Parathyroid adenoma (tissue), 2 donors: ENCODE data around the gene MEPE.

Source experiments
- H2AFZ ChIP-seq: fragments of 300-600 bp; sonication (generic); one replicate; pipeline ENCODE4 v1.7.0; 2017; ENCODE audit warnings: antibody characterized with exemption, mild to moderate bottlenecking
- H3K27ac ChIP-seq: fragments of 300-600 bp; sonication (generic); one replicate; pipeline ENCODE4 v1.7.0; 2017
- H3K27me3 ChIP-seq: fragments of 300-600 bp; sonication (generic); one replicate; pipeline ENCODE4 v1.7.0; 2017; ENCODE audit warnings: low read length; ENCODE audit not compliant: control insufficient read depth, insufficient read depth
- H3K36me3 ChIP-seq: fragments of 300-600 bp; sonication (generic); one replicate; pipeline ENCODE4 v1.7.0; 2017; ENCODE audit warnings: low read length; ENCODE audit not compliant: control insufficient read depth, insufficient read depth
- H3K4me1 ChIP-seq: fragments of 300-600 bp; sonication (generic); one replicate; pipeline ENCODE4 v1.7.0; 2017; ENCODE audit warnings: control low read depth
- H3K4me2 ChIP-seq: fragments of 300-600 bp; sonication (generic); one replicate; pipeline ENCODE4 v1.7.0; 2017; ENCODE audit warnings: low read length
- H3K4me3 ChIP-seq: fragments of 300-600 bp; sonication (generic); one replicate; pipeline ENCODE4 v1.7.0; 2017; ENCODE audit warnings: low read depth, low read length
- H3K79me2 ChIP-seq: fragments of 300-600 bp; sonication (generic); one replicate; pipeline ENCODE4 v1.7.0; 2017; ENCODE audit warnings: control low read depth
- H3K9ac ChIP-seq: fragments of 300-600 bp; sonication (generic); one replicate; pipeline ENCODE4 v1.7.0; 2017; ENCODE audit warnings: mild to moderate bottlenecking
- H3K9me3 ChIP-seq: fragments of 300-600 bp; sonication (generic); one replicate; pipeline ENCODE4 v1.7.0; 2017; ENCODE audit warnings: low read length; ENCODE audit not compliant: control insufficient read depth
- CTCF ChIP-seq: fragments of 300-600 bp; sonication (generic); IDR thresholded peaks from one replicate; pipeline ENCODE4 v1.7.0; 2017; ENCODE audit warnings: antibody characterized with exemption, mild to moderate bottlenecking
- donor health status: primary hyperparathyroidism.

Gene MEPE

GRCh38 chr4:87807402-87807801 lies 25.4 kb upstream of the MEPE start:
- no peaks in the 10 kb centered on the region for H3K79me2 ChIP-seq
- no peaks in the 10 kb centered on the region for H3K9me3 ChIP-seq
- no peak overlapping the region for H3K4me2 ChIP-seq
- no peak for TF ChIP-seq CTCF
- H2AFZ ChIP-seq = no peak overlapping the region
- no peak overlapping the region for H3K27ac ChIP-seq
- H3K9ac ChIP-seq = no peak overlapping the region
- no peaks in the 10 kb centered on the region for H3K4me1 ChIP-seq
- H3K27me3 ChIP-seq = no peaks in the 10 kb centered on the region
- H3K36me3 ChIP-seq = no peaks in the 10 kb centered on the region
- H3K4me3 ChIP-seq = no peak overlapping the region

- Histone ChIP-seq H3K9ac (no peak overlapping the region), H3K27ac (no peak overlapping the region), H3K4me1 (no peaks in the 10 kb centered on the region), H3K9me3 (no peaks in the 10 kb centered on the region), H3K79me2 (no peaks in the 10 kb centered on the region), H3K27me3 (no peaks in the 10 kb centered on the region), H3K4me2 (no peak overlapping the region), H3K4me3 (no peak overlapping the region), H3K36me3 (no peaks in the 10 kb centered on the region), H2AFZ (no peak overlapping the region)
- TF ChIP-seq CTCF = no peak
Observed at GRCh38 chr4:87811977-87812376, 20.8 kb upstream of the MEPE start.

- Histone ChIP-seq H2AFZ (no peak overlapping the region), H3K9me3 (no peaks in the 10 kb centered on the region), H3K4me2 (no peak overlapping the region), H3K4me3 (no peak overlapping the region), H3K79me2 (no peaks in the 10 kb centered on the region), H3K27ac (no peak overlapping the region), H3K36me3 (no peaks in the 10 kb centered on the region), H3K27me3 (no peaks in the 10 kb centered on the region), H3K4me1 (no peaks in the 10 kb centered on the region), H3K9ac (no peak overlapping the region)
- TF ChIP-seq CTCF = no peak
Observed at GRCh38 chr4:87819281-87819919, 13.4 kb upstream of the MEPE start.

- Histone ChIP-seq H3K9ac (no peak overlapping the region), H3K36me3 (no peaks in the 10 kb centered on the region), H3K9me3 (no peaks in the 10 kb centered on the region), H3K79me2 (no peaks in the 10 kb centered on the region), H3K4me3 (no peak overlapping the region), H3K4me1 (no peaks in the 10 kb centered on the region), H3K4me2 (no peak overlapping the region), H2AFZ (no peak overlapping the region), H3K27me3 (no peaks in the 10 kb centered on the region), H3K27ac (no peak overlapping the region)
- no peak for TF ChIP-seq CTCF
Observed at GRCh38 chr4:87823200-87823599, 9.6 kb upstream of the MEPE start.

- H3K9ac ChIP-seq = no peak overlapping the region
- H3K4me1 ChIP-seq = no peaks in the 10 kb centered on the region
- no peak overlapping the region for H3K4me2 ChIP-seq
- no peaks in the 10 kb centered on the region for H3K36me3 ChIP-seq
- no peak overlapping the region for H2AFZ ChIP-seq
- H3K27me3 ChIP-seq = no peaks in the 10 kb centered on the region
- TF ChIP-seq CTCF = no peak
- no peak overlapping the region for H3K27ac ChIP-seq
- H3K4me3 ChIP-seq = no peak overlapping the region
- no peaks in the 10 kb centered on the region for H3K79me2 ChIP-seq
- no peaks in the 10 kb centered on the region for H3K9me3 ChIP-seq
Observed at GRCh38 chr4:87823724-87824123, 9.0 kb upstream of the MEPE start.
